ENCODE measurements around the gene AMER3.

Gene AMER3

DNA sequence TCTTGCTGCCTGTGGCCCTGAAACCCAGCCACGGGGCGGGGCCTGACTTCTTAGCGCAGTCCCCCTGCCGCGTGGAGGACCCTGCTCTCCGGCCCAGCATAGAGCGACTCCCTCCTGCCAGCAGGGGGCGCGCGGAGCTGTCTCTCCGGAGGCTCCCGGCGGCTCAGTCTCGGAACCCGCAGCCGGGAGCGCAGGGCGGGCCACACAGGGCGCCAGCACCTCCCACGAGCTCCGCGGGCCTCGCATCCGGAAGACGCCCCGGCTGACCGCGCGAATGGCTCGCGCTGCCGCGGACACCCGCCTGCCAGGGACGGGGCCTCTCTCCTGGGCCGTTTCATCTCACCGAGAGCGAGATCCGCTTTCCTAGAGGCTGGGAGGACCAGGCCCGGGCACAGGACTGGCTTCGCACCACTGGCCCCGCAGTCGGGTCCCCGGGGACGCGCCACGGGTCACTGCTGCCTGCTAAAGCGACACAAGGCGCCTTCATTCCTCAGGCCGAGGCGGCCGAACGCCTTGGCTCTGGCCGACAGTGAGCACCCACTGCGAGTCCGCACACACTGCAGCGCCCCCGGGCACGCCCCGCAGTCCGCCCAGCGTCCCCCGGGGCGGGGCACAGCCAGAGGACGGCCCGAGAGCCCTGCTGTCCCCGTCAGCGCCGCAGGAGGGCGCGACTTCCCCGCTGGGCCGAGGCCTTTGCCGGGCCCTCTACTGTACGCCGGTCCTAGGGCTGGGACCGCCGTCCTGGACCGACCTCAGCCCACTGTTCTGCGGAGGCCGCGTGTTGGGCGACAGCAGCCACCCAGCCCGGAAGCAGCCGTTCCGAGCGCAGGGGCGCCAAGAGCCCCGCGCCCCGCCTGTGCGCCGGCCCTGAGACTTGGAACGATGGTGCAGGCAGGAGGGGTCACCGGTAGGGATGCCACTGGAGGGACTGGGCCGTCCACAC lies 42.4 kb downstream of the AMER3 start:
- no peaks in the 10 kb centered on the region for H3K9me3 ChIP-seq (ENCODE audit: control insufficient read depth, low read length)
- peak overlapping the region; percentile 75 for H3K9ac ChIP-seq (ENCODE audit: low read length)
- no peaks in the 10 kb centered on the region for H3K36me3 ChIP-seq (ENCODE audit: control insufficient read depth, insufficient read depth, low read length)
- peaks cover 10% of the 10 kb centered on the region for H3K4me1 ChIP-seq (ENCODE audit: control insufficient read depth, insufficient read depth, low read length)
- H3K27me3 ChIP-seq (ENCODE audit: control insufficient read depth, insufficient read depth, low read length), result peaks cover 9% of the 10 kb centered on the region
- H3K4me3 ChIP-seq (ENCODE audit: low read length), result peak overlapping the region; percentile 56

DNA sequence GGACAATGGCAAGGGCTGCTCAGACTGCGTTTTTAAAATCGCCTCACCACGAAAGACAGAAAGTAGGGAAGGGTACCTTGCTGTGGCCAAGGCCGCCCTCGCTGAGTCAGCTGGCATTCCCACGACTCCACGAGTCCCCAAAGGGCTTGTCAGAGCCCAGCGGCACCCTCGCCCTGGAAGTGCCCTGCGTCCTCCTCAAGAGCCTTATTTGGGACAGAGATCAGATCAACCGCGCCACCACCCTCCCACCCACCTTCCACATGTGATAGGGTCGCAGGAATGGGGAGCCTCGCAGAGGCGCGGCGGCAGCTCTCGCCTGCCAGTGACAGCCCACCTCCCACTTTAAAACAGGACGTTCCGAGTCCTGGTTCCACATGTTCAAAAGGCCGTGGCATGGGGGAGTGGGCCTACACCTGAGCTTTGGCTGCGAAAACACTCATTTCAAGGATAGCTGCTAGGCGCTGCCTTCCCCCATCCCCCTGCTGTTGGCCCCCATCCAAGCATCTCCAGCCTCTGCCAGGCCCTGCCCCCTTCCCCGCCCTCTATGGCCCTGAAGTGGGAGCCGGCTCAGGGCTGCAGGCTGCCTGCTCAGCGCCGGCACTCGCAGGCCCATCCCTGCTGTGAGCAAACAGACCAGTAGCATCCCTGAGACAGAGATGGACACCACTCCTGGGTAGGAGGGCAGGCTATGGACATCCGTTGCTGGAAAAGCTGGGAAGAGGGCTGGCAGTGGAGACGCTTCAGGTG lies 43.3 kb downstream of the AMER3 start:
- no peaks in the 10 kb centered on the region for H3K36me3 ChIP-seq (ENCODE audit: control insufficient read depth, insufficient read depth, low read length)
- peak overlapping the region; percentile 56 for H3K4me3 ChIP-seq (ENCODE audit: low read length)
- H3K4me1 ChIP-seq (ENCODE audit: control insufficient read depth, insufficient read depth, low read length), result peaks cover 10% of the 10 kb centered on the region
- no peaks in the 10 kb centered on the region for H3K9me3 ChIP-seq (ENCODE audit: control insufficient read depth, low read length)
- H3K9ac ChIP-seq (ENCODE audit: low read length), result peak overlapping the region; percentile 75
- H3K27me3 ChIP-seq (ENCODE audit: control insufficient read depth, insufficient read depth, low read length), result peaks cover 9% of the 10 kb centered on the region

DNA sequence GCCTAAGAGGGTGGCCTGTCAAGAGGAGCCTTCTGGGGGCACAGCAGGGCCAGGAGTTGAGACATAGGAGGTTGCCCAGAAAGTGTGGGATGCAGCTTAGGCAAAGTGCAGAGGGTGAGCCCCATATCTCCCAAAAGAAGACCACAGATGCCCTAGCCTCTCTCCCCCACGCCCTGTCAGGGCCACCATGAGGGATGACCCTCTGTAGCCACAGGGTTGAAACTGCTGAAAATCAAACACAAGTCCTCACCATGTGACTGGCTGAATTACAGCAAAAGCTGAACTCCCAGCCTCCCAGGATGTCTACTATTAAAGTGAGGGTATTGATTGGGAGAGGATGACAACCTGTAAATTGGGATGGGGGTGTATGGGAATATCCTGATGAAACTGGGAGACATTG lies 44.0 kb downstream of the AMER3 start:
- Histone ChIP-seq H3K27me3 (ENCODE audit: control insufficient read depth, insufficient read depth, low read length) (peaks cover 9% of the 10 kb centered on the region), H3K4me1 (ENCODE audit: control insufficient read depth, insufficient read depth, low read length) (peaks cover 10% of the 10 kb centered on the region), H3K4me3 (ENCODE audit: low read length) (no peak overlapping the region), H3K9ac (ENCODE audit: low read length) (no peak overlapping the region), H3K36me3 (ENCODE audit: control insufficient read depth, insufficient read depth, low read length) (no peaks in the 10 kb centered on the region), H3K9me3 (ENCODE audit: control insufficient read depth, low read length) (no peaks in the 10 kb centered on the region)

DNA sequence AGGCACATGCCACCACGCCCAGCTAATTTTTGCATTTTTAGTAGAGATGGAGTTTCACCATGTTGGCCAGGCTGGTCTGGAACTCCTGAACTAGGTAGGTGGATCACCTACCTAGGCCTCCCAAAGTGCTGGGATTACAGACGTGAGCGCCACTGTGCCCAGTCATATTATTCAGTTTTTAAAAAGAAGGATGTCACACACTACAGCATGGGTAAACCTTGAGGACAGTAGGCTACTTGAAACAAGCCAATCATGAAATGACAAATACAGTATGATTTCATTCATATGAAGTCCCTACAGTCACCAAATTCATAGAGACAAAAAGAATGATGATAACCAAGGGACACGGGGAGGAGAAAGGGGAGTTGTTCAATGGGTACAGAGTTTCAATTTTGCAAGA lies 50.3 kb downstream of the AMER3 start:
- no peaks in the 10 kb centered on the region for H3K36me3 ChIP-seq (ENCODE audit: control insufficient read depth, insufficient read depth, low read length)

DNA sequence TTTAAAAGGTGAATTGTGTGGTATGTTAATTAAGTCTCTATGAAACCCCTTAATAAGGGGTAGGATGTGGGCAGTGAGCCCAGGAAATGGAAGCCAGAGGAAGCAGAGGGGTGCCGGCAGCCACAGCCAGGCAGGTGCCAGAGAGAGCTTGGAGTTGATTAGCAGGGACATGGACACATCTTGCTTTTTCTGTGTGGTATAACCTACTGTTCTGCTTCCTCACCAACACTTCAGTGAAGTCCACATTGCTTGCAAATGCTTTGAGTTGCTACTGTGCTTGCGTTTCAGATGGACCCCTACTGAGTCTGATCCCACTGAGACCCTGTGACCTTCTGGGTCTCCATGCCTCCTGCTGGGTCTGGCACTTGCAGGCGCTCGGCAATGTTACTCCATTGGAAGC lies 51.0 kb downstream of the AMER3 start:
- H3K9ac ChIP-seq (ENCODE audit: low read length), result no peak overlapping the region
- no peaks in the 10 kb centered on the region for H3K9me3 ChIP-seq (ENCODE audit: control insufficient read depth, low read length)
- H3K4me3 ChIP-seq (ENCODE audit: low read length), result no peak overlapping the region
- H3K4me1 ChIP-seq (ENCODE audit: control insufficient read depth, insufficient read depth, low read length), result no peaks in the 10 kb centered on the region
- no peaks in the 10 kb centered on the region for H3K27me3 ChIP-seq (ENCODE audit: control insufficient read depth, insufficient read depth, low read length)
- no peaks in the 10 kb centered on the region for H3K36me3 ChIP-seq (ENCODE audit: control insufficient read depth, insufficient read depth, low read length)

More for the DNA sequence above, 50.3 kb downstream of the AMER3 start:
- Histone ChIP-seq H3K4me3 (ENCODE audit: low read length) (no peak overlapping the region), H3K9ac (ENCODE audit: low read length) (no peak overlapping the region), H3K4me1 (ENCODE audit: control insufficient read depth, insufficient read depth, low read length) (no peaks in the 10 kb centered on the region), H3K27me3 (ENCODE audit: control insufficient read depth, insufficient read depth, low read length) (no peaks in the 10 kb centered on the region), H3K9me3 (ENCODE audit: control insufficient read depth, low read length) (no peaks in the 10 kb centered on the region)

DNA sequence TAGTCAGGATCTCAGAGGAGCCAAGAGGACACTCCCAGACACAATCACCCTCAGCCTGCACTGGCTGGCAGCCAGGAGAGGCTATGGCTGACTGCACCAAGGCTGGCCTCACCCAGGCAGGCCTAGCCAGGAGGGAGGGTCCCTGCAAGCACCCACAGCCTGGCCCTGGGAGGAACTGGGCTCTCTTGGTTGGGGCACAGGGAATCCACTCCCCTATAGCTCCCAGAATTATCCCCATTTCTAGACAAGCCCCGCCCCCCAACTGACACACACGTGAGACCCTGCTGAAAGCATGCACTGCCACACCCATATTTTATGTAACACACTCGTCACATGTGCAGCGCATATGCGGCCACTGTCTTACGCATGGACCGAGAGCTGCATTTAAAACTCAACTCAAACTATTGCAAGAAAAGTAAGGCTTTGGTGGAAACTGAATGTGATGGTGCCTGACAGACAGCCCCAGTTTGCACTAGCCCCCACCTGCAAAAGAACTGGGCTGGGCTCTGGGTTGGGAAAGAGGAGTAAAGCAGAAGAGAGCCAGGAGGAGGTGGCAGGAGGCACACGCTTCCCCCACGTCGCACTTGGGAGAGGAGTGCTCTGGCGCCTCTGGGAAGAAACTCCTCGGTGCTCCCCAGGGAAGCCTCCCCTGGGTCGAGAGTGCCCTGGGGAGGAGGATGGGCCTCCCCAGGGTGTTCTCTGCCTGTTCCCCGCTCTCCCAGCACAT lies 52.5 kb downstream of the AMER3 start:
- no peaks in the 10 kb centered on the region for H3K27me3 ChIP-seq (ENCODE audit: control insufficient read depth, insufficient read depth, low read length)
- H3K4me3 ChIP-seq (ENCODE audit: low read length), result no peak overlapping the region
- no peaks in the 10 kb centered on the region for H3K9me3 ChIP-seq (ENCODE audit: control insufficient read depth, low read length)
- no peak overlapping the region for H3K9ac ChIP-seq (ENCODE audit: low read length)
- H3K4me1 ChIP-seq (ENCODE audit: control insufficient read depth, insufficient read depth, low read length), result no peaks in the 10 kb centered on the region
- H3K36me3 ChIP-seq (ENCODE audit: control insufficient read depth, insufficient read depth, low read length), result no peaks in the 10 kb centered on the region

DNA sequence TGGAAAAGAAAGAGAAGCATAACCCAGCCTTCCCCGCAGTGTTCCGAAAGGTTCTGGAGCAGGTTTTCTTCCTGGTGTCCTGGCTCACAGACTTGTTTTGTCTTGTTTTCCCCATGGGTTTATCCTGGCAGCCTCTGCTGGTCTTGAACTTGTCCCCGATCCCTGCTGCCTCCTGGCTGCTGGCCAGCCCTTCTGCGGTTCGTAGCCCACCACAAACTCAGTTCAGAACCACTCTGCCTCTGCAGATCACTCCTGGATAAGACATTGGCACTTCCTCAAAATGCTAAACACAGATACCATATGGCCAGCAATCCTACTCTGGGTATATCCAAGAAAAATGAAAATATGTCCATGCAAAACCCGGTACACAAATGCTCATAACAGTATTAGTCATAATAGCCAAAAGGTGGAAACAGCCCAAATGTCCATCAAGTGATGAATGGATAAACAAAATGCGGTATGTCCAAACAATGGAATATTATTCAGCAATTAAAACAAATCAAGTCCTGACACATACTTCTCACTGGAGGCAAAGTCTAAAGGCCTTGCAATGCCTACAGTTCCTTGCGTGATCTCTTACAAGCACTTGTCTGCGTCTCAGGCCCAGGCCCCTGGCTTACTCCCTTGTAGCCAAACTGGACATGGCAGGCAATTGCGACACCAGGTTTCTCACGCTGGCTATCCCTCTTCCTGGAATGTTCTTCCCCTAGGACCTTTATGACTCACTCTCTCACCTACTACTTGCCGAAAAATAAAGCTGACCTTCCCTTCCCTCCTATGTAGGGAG lies 53.3 kb downstream of the AMER3 start:
- Histone ChIP-seq H3K9ac (ENCODE audit: low read length) (no peak overlapping the region), H3K9me3 (ENCODE audit: control insufficient read depth, low read length) (no peaks in the 10 kb centered on the region), H3K36me3 (ENCODE audit: control insufficient read depth, insufficient read depth, low read length) (no peaks in the 10 kb centered on the region), H3K4me1 (ENCODE audit: control insufficient read depth, insufficient read depth, low read length) (no peaks in the 10 kb centered on the region), H3K27me3 (ENCODE audit: control insufficient read depth, insufficient read depth, low read length) (no peaks in the 10 kb centered on the region), H3K4me3 (ENCODE audit: low read length) (no peak overlapping the region)

DNA sequence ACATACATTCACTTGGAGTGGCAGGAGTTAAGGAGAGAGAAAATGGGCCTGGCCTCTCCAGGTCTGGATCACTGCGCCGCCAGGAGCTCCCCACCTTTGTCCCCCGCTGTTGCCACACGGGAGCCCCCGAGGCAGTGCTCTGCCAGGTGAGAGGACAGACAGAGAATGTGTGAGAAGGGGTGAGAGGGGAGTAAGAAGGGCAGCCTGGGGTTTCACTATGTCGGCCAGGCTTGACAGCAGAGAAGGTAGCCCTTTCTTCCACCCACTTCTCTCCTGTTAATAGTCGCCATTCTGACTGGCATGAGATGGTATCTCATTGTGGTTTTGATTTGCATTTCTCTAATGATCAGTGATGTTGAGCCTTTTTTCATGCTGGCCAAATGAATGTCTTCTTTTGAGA lies 55.1 kb downstream of the AMER3 start:
- Histone ChIP-seq H3K4me3 (ENCODE audit: low read length) (no peak overlapping the region), H3K27me3 (ENCODE audit: control insufficient read depth, insufficient read depth, low read length) (no peaks in the 10 kb centered on the region), H3K9me3 (ENCODE audit: control insufficient read depth, low read length) (no peaks in the 10 kb centered on the region), H3K36me3 (ENCODE audit: control insufficient read depth, insufficient read depth, low read length) (no peaks in the 10 kb centered on the region), H3K4me1 (ENCODE audit: control insufficient read depth, insufficient read depth, low read length) (no peaks in the 10 kb centered on the region), H3K9ac (ENCODE audit: low read length) (no peak overlapping the region)

DNA sequence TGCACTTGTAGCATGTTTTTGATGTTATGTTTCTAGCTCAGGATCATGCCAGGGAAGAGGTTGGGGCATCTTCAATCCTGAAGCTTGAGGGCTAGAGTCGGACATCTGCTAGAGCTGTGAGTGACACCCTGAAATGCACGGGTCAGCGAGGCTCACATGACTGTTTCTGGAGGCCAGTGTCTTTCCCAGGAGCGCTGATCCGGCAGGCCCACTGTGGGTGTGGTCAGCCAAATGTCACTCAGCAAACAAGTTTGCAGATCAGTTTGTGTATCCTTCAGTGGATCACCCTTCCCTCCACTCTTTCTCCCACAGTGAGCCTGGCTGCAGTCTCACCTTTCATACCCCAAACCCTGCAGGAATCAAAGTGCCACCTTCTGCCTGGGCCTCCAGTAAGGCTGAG lies 58.4 kb downstream of the AMER3 start:
- Histone ChIP-seq H3K4me3 (ENCODE audit: low read length) (no peak overlapping the region), H3K27me3 (ENCODE audit: control insufficient read depth, insufficient read depth, low read length) (no peaks in the 10 kb centered on the region), H3K9me3 (ENCODE audit: control insufficient read depth, low read length) (no peaks in the 10 kb centered on the region), H3K4me1 (ENCODE audit: control insufficient read depth, insufficient read depth, low read length) (no peaks in the 10 kb centered on the region), H3K9ac (ENCODE audit: low read length) (no peak overlapping the region), H3K36me3 (ENCODE audit: control insufficient read depth, insufficient read depth, low read length) (no peaks in the 10 kb centered on the region)

DNA sequence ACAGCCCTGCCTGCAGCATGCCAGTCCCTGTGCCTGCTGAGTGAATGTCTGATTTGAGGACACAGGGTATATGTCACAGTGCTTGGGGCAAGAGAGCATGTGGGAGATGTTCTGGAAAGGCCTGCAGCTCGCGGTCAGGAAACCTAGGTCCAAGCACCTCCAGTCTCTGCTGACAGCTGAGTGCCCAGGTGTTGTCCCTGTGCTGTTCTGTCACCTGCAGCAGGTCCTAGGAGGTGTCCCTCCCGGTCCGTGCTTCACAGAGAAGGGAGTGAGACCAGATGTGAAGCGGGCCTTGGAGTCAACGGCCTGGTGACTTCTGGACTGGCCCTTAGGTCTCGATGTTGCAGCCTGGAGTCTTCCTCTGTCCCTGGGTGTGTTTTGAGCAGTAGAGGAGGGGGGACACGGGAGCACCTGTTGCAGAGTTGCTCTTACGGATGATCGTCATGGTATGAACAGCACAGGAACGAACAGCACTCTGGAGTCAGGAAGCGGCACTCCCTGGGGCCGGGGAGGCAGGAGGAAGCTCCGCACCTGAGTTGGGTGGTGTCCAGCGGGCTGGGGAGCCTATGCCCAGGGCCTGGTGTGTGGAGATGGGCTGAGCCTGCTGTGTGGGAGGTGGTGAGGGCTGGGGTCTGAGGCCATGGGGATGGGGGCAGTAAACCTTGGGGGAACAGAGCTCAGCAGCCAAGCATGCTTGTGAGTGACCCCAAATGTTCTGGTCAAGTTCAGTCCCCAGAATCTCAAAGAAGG lies 59.8 kb downstream of the AMER3 start:
- Histone ChIP-seq H3K36me3 (ENCODE audit: control insufficient read depth, insufficient read depth, low read length) (no peaks in the 10 kb centered on the region), H3K27me3 (ENCODE audit: control insufficient read depth, insufficient read depth, low read length) (no peaks in the 10 kb centered on the region), H3K4me1 (ENCODE audit: control insufficient read depth, insufficient read depth, low read length) (no peaks in the 10 kb centered on the region), H3K9me3 (ENCODE audit: control insufficient read depth, low read length) (no peaks in the 10 kb centered on the region), H3K9ac (ENCODE audit: low read length) (no peak overlapping the region), H3K4me3 (ENCODE audit: low read length) (no peak overlapping the region)

Data from mucosa of stomach (tissue), 1 donor.